Effector memory CD8-positive, alpha-beta T cell (primary cell): ENCODE measurements around the gene MADD.
A peak's percentile ranks its signal among the peaks of the same experiment; 100 is the strongest.

ENCODE experiments used
- ATAC-seq: fragments of 150-1000 bp; cut with Tn5 transposase; replicated peaks from 2 replicates; pipeline ENCODE4 v1.10.0; 2021; ENCODE audit warnings: mild to moderate bottlenecking, moderate library complexity
- DNase-seq, 3 experiments: peaks; one replicate each; pipeline ENCODE4 v3.0.0; 2021
- H3K27ac Mint-ChIP-seq, 2 donors: one replicate each; pipeline ENCODE4 v1.8.0; 2022; ENCODE audit warnings: mild to moderate bottlenecking in 2 of 2, mixed read lengths in 2 of 2, moderate library complexity in 2 of 2
- H3K27me3 Mint-ChIP-seq, 2 donors: one replicate each; pipeline ENCODE4 v1.8.0; 2022; ENCODE audit warnings: mixed read lengths in 2 of 2
- H3K36me3 Mint-ChIP-seq: one replicate; pipeline ENCODE4 v1.8.0; 2022; ENCODE audit warnings: mild to moderate bottlenecking, moderate library complexity, mixed read lengths; ENCODE audit not compliant: insufficient read depth
- H3K4me1 Mint-ChIP-seq, 2 donors: one replicate each; pipeline ENCODE4 v1.8.0; 2022; ENCODE audit warnings: low read depth in 2 of 2, mixed read lengths in 2 of 2
- H3K4me3 Mint-ChIP-seq, 2 donors: one replicate each; pipeline ENCODE4 v1.8.0; 2022; ENCODE audit warnings: mild to moderate bottlenecking in 2 of 2, mixed read lengths in 2 of 2, moderate library complexity in 2 of 2
- H3K9me3 Mint-ChIP-seq, 2 donors: one replicate each; pipeline ENCODE4 v1.8.0; 2022; ENCODE audit warnings: mixed read lengths in 2 of 2

Gene MADD

DNA sequence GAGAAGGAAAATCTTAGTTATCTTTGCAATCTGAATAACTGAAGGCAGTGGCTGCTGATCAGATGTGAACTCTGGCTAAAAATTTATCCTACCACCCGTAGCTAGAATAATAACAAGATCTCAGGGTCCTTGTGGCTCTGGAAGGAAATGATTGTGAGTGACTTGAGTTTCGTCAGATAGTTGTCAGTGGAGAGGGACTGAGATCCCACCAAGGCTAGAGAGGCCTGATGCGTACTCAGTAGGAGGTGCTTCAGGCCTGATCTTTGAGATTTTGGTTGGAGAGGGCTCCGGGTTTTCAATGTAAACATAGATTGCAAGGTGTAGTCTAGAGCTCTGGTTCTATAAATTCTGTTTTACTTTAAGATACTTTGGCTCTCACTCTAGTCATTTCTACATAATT, 1.4 kb downstream of the MADD start:
- H3K4me1 Mint-ChIP-seq: peaks cover 38 to 42% of the 10 kb centered on the region in 2 donors
- peak overlapping the region; percentile 79 to 89 for H3K4me3 Mint-ChIP-seq
- H3K9me3 Mint-ChIP-seq: no peaks in the 10 kb centered on the region
- no peaks in the 10 kb centered on the region for H3K27me3 Mint-ChIP-seq
- H3K36me3 Mint-ChIP-seq: peaks cover 33% of the 10 kb centered on the region
- no peak for DNase-seq
- no peak for ATAC-seq
- H3K27ac Mint-ChIP-seq: peak overlapping the region; percentile 86 to 92

DNA sequence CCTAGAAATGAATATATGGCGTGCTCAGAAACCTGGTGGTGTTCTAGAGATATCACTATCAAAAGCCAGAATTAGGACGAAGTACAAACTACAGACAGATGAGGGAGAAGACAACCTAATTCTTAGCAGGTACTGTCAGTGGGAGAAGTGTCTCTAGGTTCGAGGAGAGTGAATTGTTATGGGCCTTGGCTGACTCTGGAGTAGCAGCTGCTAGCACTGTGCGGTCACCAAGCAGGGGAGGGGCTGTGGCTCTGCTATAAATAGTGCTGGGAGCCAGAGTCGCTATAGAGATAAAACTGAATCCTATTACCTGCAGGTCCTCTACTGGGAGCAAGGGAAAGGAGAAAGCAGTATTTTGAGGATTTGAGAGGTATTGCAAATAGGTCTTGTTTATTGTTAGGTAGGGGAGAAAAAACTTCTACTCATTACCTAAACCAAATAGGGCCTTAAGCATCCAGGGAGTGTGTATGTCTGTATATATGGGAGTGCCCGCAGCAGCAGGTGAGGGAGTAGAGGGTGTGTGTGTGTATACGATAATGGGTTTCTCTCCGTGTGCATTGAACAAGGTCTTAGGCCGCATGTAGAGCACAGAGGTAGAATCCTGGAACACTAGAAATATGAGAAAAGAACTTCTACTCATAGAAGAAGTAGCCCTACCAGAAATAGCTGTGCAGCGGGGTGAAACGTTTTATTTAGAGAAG, 2.2 kb downstream of the MADD start:
- ATAC-seq: no peak
- Mint-ChIP-seq H3K4me3 (peak overlapping the region; percentile 79 to 89), H3K4me1 (peaks cover 38 to 42% of the 10 kb centered on the region in 2 donors), H3K27me3 (no peaks in the 10 kb centered on the region), H3K9me3 (no peaks in the 10 kb centered on the region), H3K27ac (peak overlapping the region; percentile 86 to 92), H3K36me3 (peaks cover 40% of the 10 kb centered on the region)
- no peak for DNase-seq

DNA sequence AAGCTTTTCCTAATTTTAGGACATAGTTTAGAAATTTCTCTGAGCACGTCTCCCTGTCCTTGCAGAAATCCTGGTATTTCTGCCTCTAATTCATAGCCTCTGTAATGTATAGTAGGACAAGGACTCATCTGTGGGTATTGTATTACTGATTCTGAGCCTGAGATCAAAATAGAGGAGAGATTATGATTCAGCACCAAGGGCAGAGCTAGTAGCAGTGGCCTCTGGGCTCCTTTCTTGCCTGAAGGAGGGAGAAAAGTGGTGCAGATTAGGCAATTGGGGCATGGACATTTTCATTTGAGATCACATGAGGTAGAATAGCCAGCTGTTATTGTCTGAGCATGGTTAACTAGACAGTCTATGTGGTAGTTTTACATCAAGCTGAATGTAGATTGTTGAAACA, 2.8 kb downstream of the MADD start:
- peaks cover 45% of the 10 kb centered on the region for H3K36me3 Mint-ChIP-seq

GRCh38 chr11:47274495-47275235, 4.7 kb downstream of the MADD start:
- no peak for DNase-seq
- Mint-ChIP-seq H3K4me3 (no peak overlapping the region), H3K27ac (no peak overlapping the region), H3K36me3 (peaks cover 59% of the 10 kb centered on the region), H3K27me3 (no peaks in the 10 kb centered on the region), H3K9me3 (no peaks in the 10 kb centered on the region), H3K4me1 (peaks cover 25 to 29% of the 10 kb centered on the region in 2 donors)
- no peak for ATAC-seq

More for the DNA sequence above, 2.8 kb downstream of the MADD start:
- H3K27ac Mint-ChIP-seq: peak overlapping the region in 1 of 2 donors; percentile 92
- H3K4me3 Mint-ChIP-seq: peak overlapping the region in 1 of 2 donors; percentile 79
- ATAC-seq (no peak), DNase-seq (no peak)
- no peaks in the 10 kb centered on the region for H3K27me3 Mint-ChIP-seq
- peaks cover 38 to 42% of the 10 kb centered on the region in 2 donors for H3K4me1 Mint-ChIP-seq
- H3K9me3 Mint-ChIP-seq: no peaks in the 10 kb centered on the region

- DNase-seq (no peak), ATAC-seq (no peak)
- Mint-ChIP-seq H3K4me1 (peaks cover 15 to 17% of the 10 kb centered on the region in 2 donors), H3K4me3 (no peak overlapping the region), H3K27ac (no peak overlapping the region), H3K36me3 (peaks cover 75% of the 10 kb centered on the region), H3K9me3 (no peaks in the 10 kb centered on the region), H3K27me3 (no peaks in the 10 kb centered on the region)
These were observed 7.0 kb downstream of the MADD start for GRCh38 chr11:47276923-47277322.

DNA sequence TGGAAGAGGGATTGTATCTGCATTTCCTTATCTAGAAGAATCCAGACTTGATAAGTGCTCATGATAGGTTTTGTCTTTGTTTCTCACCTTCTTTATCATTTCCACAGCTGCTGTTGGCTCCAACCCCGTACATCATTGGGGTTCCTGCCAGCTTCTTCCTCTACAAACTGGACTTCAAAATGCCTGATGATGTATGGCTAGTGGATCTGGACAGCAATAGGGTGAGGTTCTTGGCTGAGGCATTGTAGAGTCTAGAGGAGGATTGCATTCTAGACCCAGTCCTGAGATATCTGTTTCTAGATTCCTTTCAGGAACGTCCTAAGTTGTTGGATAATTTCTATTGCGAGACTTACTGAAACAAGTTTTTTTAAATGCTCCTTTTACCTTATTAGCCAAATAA, 8.1 kb downstream of the MADD start:
- peaks cover 5 to 9% of the 10 kb centered on the region in 2 donors for H3K4me1 Mint-ChIP-seq
- no peak overlapping the region for H3K27ac Mint-ChIP-seq
- no peak overlapping the region for H3K4me3 Mint-ChIP-seq
- no peak for ATAC-seq
- H3K9me3 Mint-ChIP-seq: no peaks in the 10 kb centered on the region
- no peak for DNase-seq
- no peaks in the 10 kb centered on the region for H3K27me3 Mint-ChIP-seq
- peaks cover 86% of the 10 kb centered on the region for H3K36me3 Mint-ChIP-seq

GRCh38 chr11:47278769-47279168, 8.8 kb downstream of the MADD start:
- Mint-ChIP-seq H3K4me3 (no peak overlapping the region), H3K4me1 (peaks cover 5 to 7% of the 10 kb centered on the region in 2 donors), H3K27me3 (no peaks in the 10 kb centered on the region), H3K9me3 (no peaks in the 10 kb centered on the region), H3K36me3 (peaks cover 89% of the 10 kb centered on the region), H3K27ac (peak overlapping the region in 1 of 2 donors; percentile 58)
- ATAC-seq (no peak), DNase-seq (no peak)

DNA sequence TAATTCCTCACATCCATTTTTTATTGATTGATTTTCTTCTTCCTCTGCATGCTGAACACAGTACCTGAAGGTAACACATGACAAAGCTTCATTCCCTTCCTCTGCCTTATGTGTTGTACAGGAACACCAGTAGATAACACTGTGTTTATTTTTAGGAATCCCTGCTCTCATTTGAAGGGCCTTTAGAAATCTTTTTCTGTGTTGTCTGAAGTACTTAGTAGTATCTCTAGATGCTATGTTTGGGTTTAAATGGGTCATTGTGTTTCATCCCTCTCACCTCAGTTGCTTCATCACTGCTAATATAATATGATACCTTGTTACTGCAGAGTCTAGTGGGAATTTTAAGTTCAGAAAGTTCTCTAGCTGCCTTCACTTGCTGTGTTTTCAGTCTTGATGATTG, 10.2 kb downstream of the MADD start:
- Mint-ChIP-seq H3K9me3 (no peaks in the 10 kb centered on the region), H3K36me3 (peaks cover 94% of the 10 kb centered on the region), H3K27ac (no peak overlapping the region), H3K4me3 (no peak overlapping the region), H3K4me1 (peaks cover 0 to 3% of the 10 kb centered on the region in 2 donors), H3K27me3 (no peaks in the 10 kb centered on the region)
- DNase-seq (no peak), ATAC-seq (no peak)

GRCh38 chr11:47280860-47281259, 10.9 kb downstream of the MADD start:
- H3K27ac Mint-ChIP-seq: no peak overlapping the region
- ATAC-seq: no peak
- H3K4me1 Mint-ChIP-seq: peaks cover 0 to 3% of the 10 kb centered on the region in 2 donors
- no peak overlapping the region for H3K4me3 Mint-ChIP-seq
- no peaks in the 10 kb centered on the region for H3K27me3 Mint-ChIP-seq
- peaks cover 97% of the 10 kb centered on the region for H3K36me3 Mint-ChIP-seq
- H3K9me3 Mint-ChIP-seq: no peaks in the 10 kb centered on the region
- no peak for DNase-seq

DNA sequence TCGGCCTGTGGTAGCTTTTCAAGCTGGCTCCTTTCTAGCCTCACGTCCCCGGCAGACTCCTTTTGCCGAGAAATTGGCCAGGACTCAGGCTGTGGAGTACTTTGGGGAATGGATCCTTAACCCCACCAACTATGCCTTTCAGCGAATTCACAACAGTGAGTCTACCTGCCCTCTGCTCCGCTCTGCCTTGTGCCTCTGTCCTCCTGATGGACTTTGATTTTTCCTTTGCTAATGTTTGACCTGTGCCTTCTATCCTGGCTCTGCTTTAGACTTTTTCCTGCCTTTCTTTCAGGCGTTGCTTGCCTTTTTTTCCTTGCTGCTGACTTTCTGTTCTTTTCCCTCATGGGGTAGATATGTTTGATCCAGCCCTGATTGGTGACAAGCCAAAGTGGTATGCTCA, 12.5 kb downstream of the MADD start:
- Mint-ChIP-seq H3K4me1 (peaks cover 0 to 3% of the 10 kb centered on the region in 2 donors), H3K9me3 (no peaks in the 10 kb centered on the region), H3K27me3 (no peaks in the 10 kb centered on the region), H3K27ac (peak overlapping the region in 1 of 2 donors; percentile 27), H3K36me3 (peaks cover 98% of the 10 kb centered on the region), H3K4me3 (no peak overlapping the region)
- DNase-seq (no peak), ATAC-seq (no peak)

DNA sequence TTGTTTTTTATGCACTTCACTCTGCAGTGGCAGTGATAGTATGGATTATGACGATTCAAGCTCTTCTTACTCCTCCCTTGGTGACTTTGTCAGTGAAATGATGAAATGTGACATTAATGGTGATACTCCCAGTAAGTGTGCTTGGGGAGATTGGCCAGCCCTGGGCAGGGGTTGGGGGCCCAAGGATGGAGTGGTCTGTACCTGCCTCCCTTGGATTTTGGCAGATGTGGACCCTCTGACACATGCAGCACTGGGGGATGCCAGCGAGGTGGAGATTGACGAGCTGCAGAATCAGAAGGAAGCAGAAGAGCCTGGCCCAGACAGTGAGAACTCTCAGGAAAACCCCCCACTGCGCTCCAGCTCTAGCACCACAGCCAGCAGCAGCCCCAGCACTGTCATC, 14.2 kb downstream of the MADD start:
- H3K27ac Mint-ChIP-seq: peak overlapping the region in 1 of 2 donors; percentile 21
- H3K27me3 Mint-ChIP-seq: no peaks in the 10 kb centered on the region
- H3K9me3 Mint-ChIP-seq: no peaks in the 10 kb centered on the region
- peaks cover 98% of the 10 kb centered on the region for H3K36me3 Mint-ChIP-seq
- ATAC-seq (no peak), DNase-seq (no peak)
- no peak overlapping the region for H3K4me3 Mint-ChIP-seq
- peaks cover 0 to 3% of the 10 kb centered on the region in 2 donors for H3K4me1 Mint-ChIP-seq

GRCh38 chr11:47285969-47286770, 16.2 kb downstream of the MADD start:
- peaks cover 0 to 3% of the 10 kb centered on the region in 2 donors for H3K4me1 Mint-ChIP-seq
- ATAC-seq (no peak), DNase-seq (no peak)
- H3K36me3 Mint-ChIP-seq: peaks cover 100% of the 10 kb centered on the region
- H3K4me3 Mint-ChIP-seq: no peak overlapping the region
- H3K27ac Mint-ChIP-seq: peak overlapping the region in 1 of 2 donors; percentile 53
- no peaks in the 10 kb centered on the region for H3K27me3 Mint-ChIP-seq
- H3K9me3 Mint-ChIP-seq: no peaks in the 10 kb centered on the region

DNA sequence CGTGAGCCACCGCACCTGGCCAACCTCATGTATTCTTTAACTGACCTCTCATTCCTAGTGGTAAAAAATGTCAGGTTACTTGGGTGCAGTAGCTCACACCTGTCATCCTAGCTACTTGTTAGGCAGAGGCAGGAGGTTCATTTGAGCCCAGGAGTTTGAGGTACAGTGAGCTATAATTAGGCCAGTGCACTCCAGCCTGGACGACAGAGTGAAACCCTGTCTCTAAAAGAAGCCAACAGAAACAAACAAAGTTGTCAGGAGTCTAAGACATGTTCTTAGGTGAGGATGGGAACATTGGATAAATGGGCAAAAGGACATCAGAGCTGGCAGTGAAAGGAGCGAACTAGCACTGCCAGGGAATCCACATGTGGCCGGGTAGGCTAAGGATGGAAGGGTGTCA, 18.1 kb downstream of the MADD start:
- H3K36me3 Mint-ChIP-seq: peaks cover 100% of the 10 kb centered on the region
- no peaks in the 10 kb centered on the region for H3K27me3 Mint-ChIP-seq
- DNase-seq (no peak), ATAC-seq (no peak)
- H3K4me3 Mint-ChIP-seq: no peak overlapping the region
- H3K27ac Mint-ChIP-seq: no peak overlapping the region
- no peaks in the 10 kb centered on the region for H3K9me3 Mint-ChIP-seq
- no peaks in the 10 kb centered on the region for H3K4me1 Mint-ChIP-seq
